NB4 (cell line): Measurements from ENCODE around the gene FOXS1.

Experiments used
- DNase-seq: peaks from one replicate; pipeline ENCODE4 v3.0.0; 2010; ENCODE audit warnings: low read depth
- H3K4me3 ChIP-seq: one replicate; pipeline ENCODE4 v1.5.1; 2011; ENCODE audit warnings: mild to moderate bottlenecking, low read depth, low read length, moderate library complexity
- CTCF ChIP-seq: IDR thresholded peaks from one replicate; pipeline ENCODE4 v1.5.1; 2012; ENCODE audit warnings: low read depth, low read length
- MAX ChIP-seq: IDR thresholded peaks from 2 replicates; pipeline ENCODE4 v1.6.1; 2011; ENCODE audit warnings: low read depth, low read length
- MYC ChIP-seq: IDR thresholded peaks from 2 replicates; pipeline ENCODE4 v1.6.1; 2011; ENCODE audit warnings: low read depth, low read length
- POLR2A ChIP-seq: IDR thresholded peaks from 2 replicates; pipeline ENCODE4 v1.6.1; 2011; ENCODE audit warnings: mild to moderate bottlenecking; ENCODE audit not compliant: insufficient read length; ENCODE audit errors: extremely low read depth

The FOXS1 gene

GRCh38 chr20:31877684-31878083, 32.3 kb upstream of the FOXS1 start:
- no peak overlapping the region for H3K4me3 ChIP-seq
- no peak for DNase-seq
- TF ChIP-seq MYC: no peak
- no peak for TF ChIP-seq POLR2A
- TF ChIP-seq CTCF: no peak
- TF ChIP-seq MAX: no peak

GRCh38 chr20:31875671-31876070, 30.3 kb upstream of the FOXS1 start:
- peak; percentile 33 for DNase-seq
- TF ChIP-seq MAX: no peak
- TF ChIP-seq POLR2A: no peak
- TF ChIP-seq CTCF: no peak
- TF ChIP-seq MYC: no peak
- no peak overlapping the region for H3K4me3 ChIP-seq

- H3K4me3 ChIP-seq: no peak overlapping the region
- no peak for TF ChIP-seq MYC
- TF ChIP-seq POLR2A: no peak
- no peak for TF ChIP-seq CTCF
- no peak for TF ChIP-seq MAX
- DNase-seq: no peak
Observed at GRCh38 chr20:31872406-31872805, 27.0 kb upstream of the FOXS1 start.

- no peak for TF ChIP-seq POLR2A
- TF ChIP-seq MYC: no peak
- TF ChIP-seq CTCF: no peak
- TF ChIP-seq MAX: no peak
- DNase-seq: no peak
- H3K4me3 ChIP-seq: no peak overlapping the region
Observed at GRCh38 chr20:31871618-31871954, 26.2 kb upstream of the FOXS1 start.

GRCh38 chr20:31870726-31871617, 25.6 kb upstream of the FOXS1 start:
- no peak for TF ChIP-seq POLR2A
- TF ChIP-seq MYC: no peak
- no peak for TF ChIP-seq MAX
- TF ChIP-seq CTCF: no peak
- no peak overlapping the region for H3K4me3 ChIP-seq
- peak; percentile 32 for DNase-seq
